A172 (cell line): ENCODE measurements around the gene MYO7B. TPM values are rescaled to one million over a fixed set of nuclear protein-coding genes. Genes with fewer than 3 reads are reported as not detected.
A peak's percentile ranks its signal among the peaks of the same experiment; 100 is the strongest.

ENCODE experiments used
- DNase-seq: peaks from one replicate; pipeline ENCODE4 v3.0.0-alpha.2; 2015; ENCODE audit warnings: low spot score
- total RNA-seq: library from RNA; depleted of rRNA; stranded (reverse); fragments of >200 nt; shearing (Covaris generic); gene quantifications from 2 replicates; pipeline ENCODE4 v1.2.3, GENCODE V29; 2014

The MYO7B gene
- total RNA-seq, 1 experiment from 2014 or later, result 6.1 TPM

GRCh38 chr2:127608061-127609030, 72.9 kb downstream of the MYO7B start:
- DNase-seq, result no peak

GRCh38 chr2:127609031-127609751, 73.7 kb downstream of the MYO7B start:
- no peak for DNase-seq

GRCh38 chr2:127609818-127610217, 74.3 kb downstream of the MYO7B start:
- DNase-seq, result no peak

GRCh38 chr2:127610561-127610960, 75.1 kb downstream of the MYO7B start:
- no peak for DNase-seq

- no peak for DNase-seq
Measured at GRCh38 chr2:127611076-127611925, 75.8 kb downstream of the MYO7B start.

- no peak for DNase-seq
Measured at GRCh38 chr2:127612111-127612822, 76.8 kb downstream of the MYO7B start.

- no peak for DNase-seq
Measured at GRCh38 chr2:127614246-127614645, 78.8 kb downstream of the MYO7B start.

GRCh38 chr2:127614731-127615130, 79.2 kb downstream of the MYO7B start:
- no peak for DNase-seq

GRCh38 chr2:127615511-127616166, 80.2 kb downstream of the MYO7B start:
- no peak for DNase-seq

GRCh38 chr2:127618551-127619202, 83.2 kb downstream of the MYO7B start:
- no peak for DNase-seq

- no peak for DNase-seq
Measured at GRCh38 chr2:127619203-127619590, 83.7 kb downstream of the MYO7B start.

- no peak for DNase-seq
Measured at GRCh38 chr2:127619877-127620705, 84.6 kb downstream of the MYO7B start.

- DNase-seq, result no peak
Measured at GRCh38 chr2:127620866-127621265, 85.4 kb downstream of the MYO7B start.

GRCh38 chr2:127621981-127622431, 86.5 kb downstream of the MYO7B start:
- no peak for DNase-seq

GRCh38 chr2:127622561-127623387, 87.3 kb downstream of the MYO7B start:
- DNase-seq, result no peak

GRCh38 chr2:127623388-127624319, 88.2 kb downstream of the MYO7B start:
- peak; percentile 77 for DNase-seq

- no peak for DNase-seq
Measured at GRCh38 chr2:127624320-127624755, 88.9 kb downstream of the MYO7B start.
